Activated CD4-positive, CD25-positive, alpha-beta regulatory T cell treated with anti-CD3 and anti-CD28 coated beads, Interleukin-2, amount 50 U/mL, for 16 hours (primary cell): Measurements from ENCODE around the gene TRAPPC11.
"Not testable (repeated sequence)": the region's sequence is repeated elsewhere in the genome, so short reads cannot be mapped to it uniquely, and the experiment has no call there.

Source experiments
- DNase-seq: peaks from one replicate; pipeline ENCODE4 v3.0.0-alpha.2; 2020; ENCODE audit warnings: low read depth, low spot score

TRAPPC11 gene

GRCh38 chr4:183721207-183722081 is 62.4 kb downstream of the TRAPPC11 start:
- DNase-seq, result no peak

- DNase-seq, result no peak
Measured at GRCh38 chr4:183722731-183723560, 63.9 kb downstream of the TRAPPC11 start.

GRCh38 chr4:183723561-183724228 is 64.6 kb downstream of the TRAPPC11 start:
- no peak for DNase-seq

- DNase-seq, result not testable (repeated sequence)
Measured at GRCh38 chr4:183725585-183725984, 66.5 kb downstream of the TRAPPC11 start.

- no peak for DNase-seq
Measured at GRCh38 chr4:183727482-183727881, 68.4 kb downstream of the TRAPPC11 start.

GRCh38 chr4:183728223-183729068 is 69.4 kb downstream of the TRAPPC11 start:
- no peak for DNase-seq

- no peak for DNase-seq
Measured at GRCh38 chr4:183729069-183729406, 69.9 kb downstream of the TRAPPC11 start.

- no peak for DNase-seq
Measured at GRCh38 chr4:183729430-183730328, 70.6 kb downstream of the TRAPPC11 start.

- no peak for DNase-seq
Measured at GRCh38 chr4:183732296-183732695, 73.2 kb downstream of the TRAPPC11 start.

GRCh38 chr4:183733181-183733580 is 74.1 kb downstream of the TRAPPC11 start:
- no peak for DNase-seq

- DNase-seq, result no peak
Measured at GRCh38 chr4:183738081-183738673, 79.1 kb downstream of the TRAPPC11 start.

GRCh38 chr4:183738961-183739360 is 79.9 kb downstream of the TRAPPC11 start:
- DNase-seq, result no peak

- DNase-seq, result no peak
Measured at GRCh38 chr4:183746305-183747229, 87.5 kb downstream of the TRAPPC11 start.

GRCh38 chr4:183747380-183747779 is 88.3 kb downstream of the TRAPPC11 start:
- DNase-seq, result no peak

GRCh38 chr4:183747931-183748670 is 89.0 kb downstream of the TRAPPC11 start:
- no peak for DNase-seq

GRCh38 chr4:183751106-183751505 is 92.0 kb downstream of the TRAPPC11 start:
- no peak for DNase-seq

- no peak for DNase-seq
Measured at GRCh38 chr4:183755596-183755995, 96.5 kb downstream of the TRAPPC11 start.

- DNase-seq, result no peak
Measured at GRCh38 chr4:183757060-183757459, 98.0 kb downstream of the TRAPPC11 start.
